ENCODE data around the gene PTPRN2. TPM values are rescaled to one million over a fixed set of nuclear protein-coding genes. Genes with fewer than 3 reads are reported as not detected.

The PTPRN2 gene
- total RNA-seq, 1 donor from 2014 or later: 2.4 TPM

- H3K4me3 ChIP-seq (ENCODE audit: low read depth, low read length): no peak overlapping the region
- DNase-seq (ENCODE audit: low read depth): no peak
- H3K36me3 ChIP-seq (ENCODE audit: control insufficient read depth, insufficient read depth, low read length): no peaks in the 10 kb centered on the region
- no peak for TF ChIP-seq CTCF (IDR thresholded peaks at IDR 0.05; ENCODE audit: insufficient read depth, low read length, poor library complexity, severe bottlenecking)
- no peaks in the 10 kb centered on the region for H3K27me3 ChIP-seq (ENCODE audit: control insufficient read depth, insufficient read depth, low read length)
These were observed 271.1 kb downstream of the PTPRN2 start for GRCh38 chr7:158316466-158317031.

GRCh38 chr7:158315881-158316280 is 271.7 kb downstream of the PTPRN2 start:
- DNase-seq (ENCODE audit: low read depth): no peak
- H3K27me3 ChIP-seq (ENCODE audit: control insufficient read depth, insufficient read depth, low read length): no peaks in the 10 kb centered on the region
- H3K4me3 ChIP-seq (ENCODE audit: low read depth, low read length): no peak overlapping the region
- no peak for TF ChIP-seq CTCF (IDR thresholded peaks at IDR 0.05; ENCODE audit: insufficient read depth, low read length, poor library complexity, severe bottlenecking)
- H3K36me3 ChIP-seq (ENCODE audit: control insufficient read depth, insufficient read depth, low read length): no peaks in the 10 kb centered on the region

GRCh38 chr7:158315326-158315725 is 272.3 kb downstream of the PTPRN2 start:
- no peak for DNase-seq (ENCODE audit: low read depth)
- Histone ChIP-seq H3K36me3 (ENCODE audit: control insufficient read depth, insufficient read depth, low read length) (no peaks in the 10 kb centered on the region), H3K4me3 (ENCODE audit: low read depth, low read length) (no peak overlapping the region), H3K27me3 (ENCODE audit: control insufficient read depth, insufficient read depth, low read length) (no peaks in the 10 kb centered on the region)
- TF ChIP-seq CTCF (IDR thresholded peaks at IDR 0.05; ENCODE audit: insufficient read depth, low read length, poor library complexity, severe bottlenecking): no peak

GRCh38 chr7:158314394-158314793 is 273.2 kb downstream of the PTPRN2 start:
- DNase-seq (ENCODE audit: low read depth): no peak
- Histone ChIP-seq H3K27me3 (ENCODE audit: control insufficient read depth, insufficient read depth, low read length) (no peaks in the 10 kb centered on the region), H3K36me3 (ENCODE audit: control insufficient read depth, insufficient read depth, low read length) (no peaks in the 10 kb centered on the region), H3K4me3 (ENCODE audit: low read depth, low read length) (no peak overlapping the region)
- TF ChIP-seq CTCF (IDR thresholded peaks at IDR 0.05; ENCODE audit: insufficient read depth, low read length, poor library complexity, severe bottlenecking): no peak

GRCh38 chr7:158313931-158314330 is 273.7 kb downstream of the PTPRN2 start:
- no peak for DNase-seq (ENCODE audit: low read depth)

More at GRCh38 chr7:158313931-158314330, 273.7 kb downstream of the PTPRN2 start:
- H3K36me3 ChIP-seq (ENCODE audit: control insufficient read depth, insufficient read depth, low read length): no peaks in the 10 kb centered on the region
- H3K4me3 ChIP-seq (ENCODE audit: low read depth, low read length): no peak overlapping the region
- H3K27me3 ChIP-seq (ENCODE audit: control insufficient read depth, insufficient read depth, low read length): no peaks in the 10 kb centered on the region
- TF ChIP-seq CTCF (IDR thresholded peaks at IDR 0.05; ENCODE audit: insufficient read depth, low read length, poor library complexity, severe bottlenecking): no peak

Measured in kidney epithelial cell (primary cell).